ENCODE data around the gene USP3.
"Not testable (repeated sequence)": the region's sequence is repeated elsewhere in the genome, so short reads cannot be mapped to it uniquely, and the experiment has no call there.

Gene USP3

DNA sequence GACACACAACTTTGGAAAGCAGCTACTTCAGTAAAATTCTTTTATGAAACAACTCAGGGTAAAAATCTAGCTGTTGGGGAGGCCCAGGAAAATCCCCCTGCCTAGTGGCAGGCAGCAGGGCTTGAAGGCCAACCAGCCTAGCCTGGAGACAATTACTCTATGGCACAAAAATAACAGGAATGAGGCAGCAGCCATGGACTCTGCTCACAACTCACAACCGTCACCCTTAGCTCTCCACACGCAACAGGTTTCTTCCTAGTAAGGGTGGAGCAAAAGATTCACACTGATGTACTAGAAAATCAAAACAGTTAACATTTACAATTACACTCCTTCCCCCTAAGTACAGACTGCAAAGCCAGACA lies 92.3 kb downstream of the USP3 start:
- no peak for DNase-seq

GRCh38 chr15:63597038-63597790 lies 92.8 kb downstream of the USP3 start, which contains the start of gene FBXL22:
Gene FBXL22 (plus strand): TSS chr15:63597387. CDS start chr15:63597393, 6 bp downstream.
- DNase-seq: no peak

GRCh38 chr15:63597821-63598220 lies 93.4 kb downstream of the USP3 start:
- DNase-seq: no peak

DNA sequence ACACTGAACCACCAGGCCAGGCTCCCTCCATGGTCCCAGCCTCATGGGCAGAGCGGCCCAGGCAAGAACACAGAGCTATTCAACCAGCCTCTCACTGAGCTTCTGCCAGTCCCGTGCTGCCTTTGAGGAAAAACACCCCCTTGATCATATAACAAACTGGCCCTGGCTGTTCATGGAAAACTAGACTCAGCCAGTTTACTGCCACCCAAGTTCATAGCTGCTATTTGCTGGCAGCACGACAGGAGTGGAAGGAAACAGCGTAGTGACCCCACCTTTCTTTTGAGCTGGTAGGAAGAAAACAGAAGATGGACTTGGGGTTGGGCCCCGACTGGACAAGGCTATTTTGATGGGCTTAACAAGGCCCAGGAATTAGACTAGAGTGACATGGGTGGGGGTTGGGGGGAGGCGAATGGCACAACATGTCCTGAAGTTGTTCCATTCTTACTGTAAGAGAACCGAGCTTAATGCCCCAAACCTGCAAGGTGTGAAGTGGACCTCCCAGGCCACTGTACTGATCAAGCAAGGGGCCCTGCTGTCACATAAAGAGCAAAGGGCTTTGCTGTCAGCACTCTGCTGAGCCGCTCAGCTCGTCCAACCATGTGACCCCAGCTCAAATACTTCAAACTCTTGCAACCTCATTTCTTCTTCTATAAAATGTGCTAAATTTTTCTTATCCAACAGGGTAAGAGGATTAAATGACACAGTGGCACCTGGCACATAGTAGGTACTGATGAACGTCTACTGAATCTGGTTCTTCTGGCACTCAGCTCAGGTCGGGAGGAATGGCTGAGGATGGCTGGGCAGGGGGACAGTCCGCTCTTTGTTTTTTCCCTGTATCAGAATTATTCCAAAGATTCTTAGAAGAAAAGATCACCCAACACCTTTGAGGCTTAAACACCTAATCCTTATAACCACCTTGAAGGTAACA lies 94.3 kb downstream of the USP3 start:
- DNase-seq: no peak

DNA sequence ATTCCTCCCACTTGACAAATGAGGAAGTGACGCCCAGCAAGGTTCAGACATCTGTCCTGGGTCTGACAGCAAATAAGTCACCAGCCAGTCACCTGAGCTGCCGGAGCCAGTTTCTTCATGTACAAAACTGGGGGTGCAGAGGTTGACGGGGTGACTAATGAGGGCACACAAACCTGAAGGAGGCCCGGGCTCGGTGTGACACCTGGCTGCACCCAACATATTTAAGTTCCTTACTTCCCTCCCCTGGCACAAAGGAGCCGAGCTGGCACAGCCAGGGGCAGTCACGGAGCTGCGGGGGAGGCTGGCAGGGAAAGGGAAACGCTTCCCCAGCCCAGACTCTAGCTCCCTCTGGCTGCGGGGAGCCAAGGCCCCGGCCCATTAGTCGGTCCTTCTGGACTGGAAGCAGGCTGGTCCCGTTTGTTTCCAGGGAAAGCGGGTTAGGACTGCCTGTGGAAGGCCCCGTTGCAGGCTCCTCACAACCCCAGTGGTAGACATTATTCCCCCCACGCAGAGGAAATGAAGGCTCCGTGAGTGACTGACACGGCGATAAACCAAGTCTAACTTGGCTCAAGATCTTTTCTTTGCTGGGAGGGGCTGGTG lies 95.1 kb downstream of the USP3 start:
- no peak for DNase-seq

GRCh38 chr15:63600001-63600615 lies 95.7 kb downstream of the USP3 start:
- DNase-seq: no peak

- peak; percentile 46 for DNase-seq
Observed at GRCh38 chr15:63600616-63601025, 96.2 kb downstream of the USP3 start.

DNA sequence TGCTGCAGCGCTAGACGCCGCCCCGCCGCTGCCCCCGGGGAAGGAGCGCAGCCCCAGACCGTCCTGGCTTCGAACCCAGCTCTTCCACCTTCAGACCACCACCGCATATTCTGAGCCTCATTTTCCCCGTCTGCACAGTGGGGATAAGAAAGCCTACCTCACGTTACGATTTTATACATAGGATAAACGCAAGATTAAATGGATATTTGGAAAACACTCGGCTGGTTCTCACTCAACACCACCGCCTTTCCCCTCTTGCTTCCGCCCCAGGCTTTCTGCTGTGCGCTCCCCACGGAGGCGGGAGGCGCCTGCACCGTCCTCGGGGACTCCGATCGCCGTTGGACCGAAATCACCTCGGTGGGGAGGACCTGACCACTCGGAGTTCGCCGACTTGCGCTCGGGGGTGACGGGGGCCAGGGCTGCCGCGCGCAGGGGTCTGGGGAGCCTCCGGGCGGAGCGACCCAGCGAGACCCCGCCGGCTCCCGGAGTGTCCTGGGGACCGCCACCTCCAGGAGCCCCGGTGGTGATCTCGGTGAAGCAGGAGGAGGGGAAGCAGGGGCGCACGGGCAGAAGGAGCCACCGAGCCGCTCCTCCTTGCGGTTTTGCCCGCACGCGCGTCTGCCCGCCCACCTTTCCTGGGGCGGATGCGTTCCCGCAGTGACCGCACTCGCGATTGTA lies 96.8 kb downstream of the USP3 start:
- DNase-seq: no peak

- no peak for DNase-seq
Observed at GRCh38 chr15:63601704-63602185, 97.4 kb downstream of the USP3 start.

- no peak for DNase-seq
Observed at GRCh38 chr15:63602595-63602994, 98.2 kb downstream of the USP3 start.

- no peak for DNase-seq
Observed at GRCh38 chr15:63603516-63603915, 99.1 kb downstream of the USP3 start.

DNA sequence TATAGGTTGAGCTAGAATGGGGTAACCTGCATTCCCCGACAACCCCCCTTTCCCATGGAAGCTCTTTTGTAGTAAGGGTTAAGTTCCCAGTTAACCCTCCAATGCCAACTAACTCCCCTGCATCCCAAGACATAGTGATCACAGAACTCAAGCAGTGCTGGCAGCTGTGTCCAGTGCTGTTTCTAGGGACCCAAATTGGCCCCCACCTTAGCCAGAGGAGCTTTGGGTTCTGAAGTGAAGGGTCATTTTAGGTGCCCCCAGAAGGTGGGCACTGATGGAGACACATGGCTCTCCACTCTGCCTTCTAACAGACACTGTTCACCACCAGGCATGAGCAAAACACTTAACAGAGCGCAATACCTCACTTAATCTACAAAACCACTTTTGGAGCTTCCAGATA lies 99.9 kb downstream of the USP3 start:
- DNase-seq: no peak

DNA sequence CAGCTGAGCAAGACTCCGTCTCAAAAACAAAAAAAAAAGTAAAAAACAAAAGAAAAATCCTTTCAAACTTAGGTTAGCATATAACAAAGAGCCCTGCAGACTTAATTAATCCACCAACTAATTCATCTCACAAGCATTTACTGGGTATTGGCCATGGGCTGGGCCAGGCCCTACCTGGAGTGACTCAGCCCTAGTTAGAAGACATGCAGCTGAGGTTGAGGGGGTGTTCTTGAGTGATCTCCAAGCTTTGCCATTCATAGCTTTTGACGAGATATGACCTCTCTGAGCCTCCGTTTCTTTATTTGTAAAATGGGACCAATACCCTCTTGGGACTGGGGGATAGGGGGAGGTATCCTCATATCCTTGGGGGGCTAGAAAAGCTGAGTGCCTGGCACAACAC lies 100.6 kb downstream of the USP3 start:
- no peak for DNase-seq

- DNase-seq: no peak
Observed at GRCh38 chr15:63605816-63606215, 101.4 kb downstream of the USP3 start.

DNA sequence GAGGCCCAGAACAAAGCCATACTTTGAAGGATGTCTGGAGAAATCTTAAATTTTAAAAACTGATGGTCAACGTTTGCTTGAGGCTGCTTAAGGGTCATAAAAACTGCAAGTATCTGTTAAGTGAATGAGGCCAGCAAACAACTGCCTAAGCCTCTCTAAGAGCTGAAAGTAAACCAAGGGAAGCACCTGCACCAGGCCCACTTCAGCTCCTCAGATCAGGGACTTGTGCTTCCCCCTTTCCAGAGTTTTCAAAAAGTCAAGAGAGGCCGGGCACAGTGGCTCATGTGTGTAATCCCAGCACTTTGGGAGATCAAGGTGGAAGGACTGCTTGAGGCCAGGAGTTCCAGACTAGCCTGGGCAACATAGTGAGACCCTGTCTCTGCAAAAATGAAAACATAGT lies 101.9 kb downstream of the USP3 start:
- no peak for DNase-seq

- no peak for DNase-seq
Observed at GRCh38 chr15:63608989-63609388, 104.6 kb downstream of the USP3 start.

- DNase-seq: no peak
Observed at GRCh38 chr15:63609448-63609847, 105.1 kb downstream of the USP3 start.

DNA sequence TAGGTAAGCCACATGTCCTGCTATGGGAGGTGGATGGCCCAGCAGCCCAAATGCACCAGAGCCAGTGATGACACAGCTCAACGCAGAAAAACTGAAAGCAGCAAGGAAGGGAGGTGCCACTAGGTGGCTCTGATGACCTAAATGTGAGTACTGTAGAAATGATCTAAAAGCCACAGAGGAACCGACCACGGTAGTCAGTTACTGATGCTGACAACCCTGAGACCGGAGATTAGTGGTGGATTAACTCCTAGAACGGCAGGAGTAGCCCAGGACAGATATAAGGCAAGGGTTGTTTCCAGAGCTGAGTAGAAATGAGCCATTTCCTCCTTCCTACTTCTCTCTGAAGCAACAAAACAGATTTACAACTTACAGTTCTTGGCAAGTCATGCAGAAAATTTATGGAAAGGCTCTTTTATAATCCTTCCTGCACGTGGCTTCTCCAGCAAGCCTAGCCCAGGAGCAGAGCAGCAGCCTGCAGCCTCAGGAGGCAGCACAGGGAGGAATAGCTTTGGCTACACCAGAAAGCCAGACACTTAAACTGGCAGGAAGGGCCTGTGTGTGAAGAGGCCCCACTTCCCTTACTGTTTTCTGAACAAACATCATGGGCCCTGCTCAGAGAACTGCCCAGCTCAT lies 105.9 kb downstream of the USP3 start:
- no peak for DNase-seq

GRCh38 chr15:63611177-63611576 lies 106.8 kb downstream of the USP3 start:
- DNase-seq: no peak

- DNase-seq: no peak
Observed at GRCh38 chr15:63612300-63612699, 107.9 kb downstream of the USP3 start.

DNA sequence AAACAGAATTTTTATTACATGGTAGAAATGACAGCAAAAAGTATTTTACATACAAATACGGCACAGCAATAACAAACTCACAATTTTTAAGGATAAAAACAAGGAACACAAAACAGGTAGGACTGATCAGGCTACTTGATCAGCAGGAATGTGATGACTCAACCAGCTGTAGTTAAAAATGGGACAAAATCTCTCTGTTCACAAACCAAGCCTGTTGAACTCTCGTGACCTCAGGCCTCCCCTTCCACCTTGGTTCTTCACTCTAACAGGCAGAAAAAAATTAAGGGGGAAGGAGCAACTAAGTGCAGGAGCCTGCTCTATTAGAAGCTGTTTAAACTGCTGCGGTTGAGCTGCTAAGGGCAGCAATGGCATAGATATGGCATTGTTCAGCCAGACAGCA lies 111.5 kb downstream of the USP3 start:
- DNase-seq: no peak

GRCh38 chr15:63617147-63617546 lies 112.8 kb downstream of the USP3 start:
- not testable (repeated sequence) for DNase-seq
